Esophagus (tissue), 2 donors: ENCODE measurements around the gene RPS6KB2. TPM values are rescaled to one million over a fixed set of nuclear protein-coding genes. Genes with fewer than 3 reads are reported as not detected.

Experiments used
- H3K27ac ChIP-seq, 2 donors: one replicate each; pipeline ENCODE4 v1.5.1; 2013; ENCODE audit warnings: low read depth in 2 of 2, mild to moderate bottlenecking in 2 of 2, inconsistent platforms in 1 of 2, low read length in 1 of 2, moderate library complexity in 1 of 2
- H3K27me3 ChIP-seq, 2 donors: one replicate each; pipeline ENCODE4 v1.6.1; 2013; ENCODE audit warnings: low read length in 2 of 2, control low read depth in 1 of 2, mild to moderate bottlenecking in 1 of 2; ENCODE audit not compliant: insufficient read depth in 2 of 2, control insufficient read depth in 1 of 2
- H3K36me3 ChIP-seq, 2 donors: one replicate each; pipeline ENCODE4 v1.6.1; 2013; ENCODE audit warnings: low read length in 1 of 2; ENCODE audit not compliant: control insufficient read depth in 2 of 2, insufficient read depth in 2 of 2
- H3K4me1 ChIP-seq, 2 donors: one replicate each; pipeline ENCODE4 v1.6.1; 2013; ENCODE audit warnings: low read length in 1 of 2; ENCODE audit not compliant: control insufficient read depth in 2 of 2, insufficient read depth in 2 of 2
- H3K4me3 ChIP-seq, 2 donors: one replicate each; pipeline ENCODE4 v1.5.1; 2013; ENCODE audit warnings: low read length in 2 of 2, mild to moderate bottlenecking in 2 of 2, low read depth in 1 of 2, moderate library complexity in 1 of 2
- H3K9me3 ChIP-seq, 2 donors: one replicate each; pipeline ENCODE4 v1.6.1; 2013; ENCODE audit warnings: mild to moderate bottlenecking in 2 of 2, low read depth in 1 of 2, low read length in 1 of 2, moderate library complexity in 1 of 2; ENCODE audit not compliant: control insufficient read depth in 2 of 2, insufficient read depth in 1 of 2
- WGBS, 2 donors: extraction: QIAGEN DNeasy Blood & Tissue Kit; methylation state at CpG; one replicate each; pipeline ENCODE4 v1.1.7; 2013; 5-methylcytosine and 5-hydroxymethylcytosine counted together
- polyA plus RNA-seq, 2 donors: library from polyadenylated mRNA; stranded (reverse); fragments of 200-250 nt; gene quantifications; one replicate each; pipeline ENCODE4 v1.2.3, GENCODE V29; 2013
- donor health status: healthy with polysubstance abuse.
- donor health status: Bipolar disorder and iron deficiency.

Gene RPS6KB2
- polyA plus RNA-seq, 2 donors = 79.6 to 85.9 TPM

GRCh38 chr11:67451658-67451976 is 23.3 kb downstream of the RPS6KB2 start:
- Histone ChIP-seq H3K9me3 (no peaks in the 10 kb centered on the region), H3K36me3 (no peaks in the 10 kb centered on the region), H3K27ac (no peak overlapping the region), H3K4me1 (no peaks in the 10 kb centered on the region), H3K4me3 (no peak overlapping the region), H3K27me3 (no peaks in the 10 kb centered on the region)
- WGBS, 2 donors = 89 to 93% methylated on average over 14 of the region's 14 CpGs

DNA sequence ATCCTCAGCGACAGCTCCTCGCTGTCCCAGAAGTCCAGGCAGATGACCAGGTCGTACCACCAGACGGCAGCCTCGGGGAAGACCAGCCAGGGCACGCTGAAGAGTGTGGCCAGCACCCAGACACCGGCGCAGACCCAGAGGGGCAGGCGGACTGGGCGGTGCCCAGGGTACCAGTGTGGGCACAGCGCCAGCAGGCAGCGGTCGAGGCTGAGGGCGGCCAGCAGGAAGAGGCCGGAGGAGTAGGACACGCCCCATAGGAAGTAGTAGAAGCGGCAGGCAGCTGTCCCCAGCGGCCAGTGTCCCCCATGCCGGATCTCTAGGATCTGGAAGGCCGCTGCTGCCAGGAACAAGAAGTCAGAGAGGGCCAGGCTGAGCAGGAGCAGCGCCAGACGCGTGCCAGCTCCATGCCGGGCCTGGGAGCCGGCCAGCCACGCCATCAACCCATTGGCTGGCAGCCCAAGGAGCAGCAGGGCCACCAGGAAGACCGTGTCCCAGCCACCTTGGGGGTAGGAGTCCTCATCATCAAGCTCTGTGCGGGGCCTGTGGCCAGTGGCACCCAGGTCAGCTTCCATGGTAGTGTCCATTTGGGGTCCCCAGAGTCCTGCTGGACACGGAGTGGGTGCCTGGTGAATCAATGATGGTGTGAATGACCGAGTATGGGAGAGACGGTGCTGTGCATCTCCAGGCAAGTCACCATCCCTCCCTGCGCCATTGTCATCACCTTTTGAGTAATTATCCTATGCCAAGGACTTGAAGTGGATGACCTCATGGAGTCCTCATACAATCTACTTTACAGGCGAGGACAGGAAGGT is 24.1 kb downstream of the RPS6KB2 start, which contains the start of gene GPR152:
TSS of gene GPR152 (minus strand) at position 589 of the 812 bp plus-strand sequence. CDS start at position 584, 5 bp downstream.
- no peak within 1 kb of the TSS for H3K4me3 ChIP-seq
- H3K9me3 ChIP-seq = no peaks in the 10 kb centered on the region
- 74 to 75% methylated on average over 33 of the region's 33 CpGs for WGBS, 2 donors
- H3K27me3 ChIP-seq = no peaks in the 10 kb centered on the region
- peak within 1 kb of the TSS in 1 of 2 donors; percentile 18 for H3K27ac ChIP-seq
- no peaks in the 10 kb centered on the region for H3K36me3 ChIP-seq
- no peaks in the 10 kb centered on the region for H3K4me1 ChIP-seq

- Histone ChIP-seq H3K36me3 (no peaks in the 10 kb centered on the region), H3K27ac (no peak overlapping the region), H3K4me1 (no peaks in the 10 kb centered on the region), H3K9me3 (no peaks in the 10 kb centered on the region), H3K4me3 (no peak overlapping the region), H3K27me3 (no peaks in the 10 kb centered on the region)
- WGBS, 2 donors = 82 to 88% methylated on average over 19 to 21 of the region's 21 CpGs
Observed at GRCh38 chr11:67453816-67454732, 25.8 kb downstream of the RPS6KB2 start.

GRCh38 chr11:67455054-67455453 is 26.8 kb downstream of the RPS6KB2 start, which contains the start of gene CABP4:
TSS of gene CABP4 (plus strand) at chr11:67455354. CDS start at chr11:67455424, 70 bp downstream.
- H3K9me3 ChIP-seq = no peaks in the 10 kb centered on the region
- no peaks in the 10 kb centered on the region for H3K4me1 ChIP-seq
- 78 to 87% methylated on average over 3 of the region's 3 CpGs for WGBS, 2 donors
- H3K27me3 ChIP-seq = no peaks in the 10 kb centered on the region
- no peak within 1 kb of the TSS for H3K27ac ChIP-seq
- H3K4me3 ChIP-seq = no peak within 1 kb of the TSS
- no peaks in the 10 kb centered on the region for H3K36me3 ChIP-seq

DNA sequence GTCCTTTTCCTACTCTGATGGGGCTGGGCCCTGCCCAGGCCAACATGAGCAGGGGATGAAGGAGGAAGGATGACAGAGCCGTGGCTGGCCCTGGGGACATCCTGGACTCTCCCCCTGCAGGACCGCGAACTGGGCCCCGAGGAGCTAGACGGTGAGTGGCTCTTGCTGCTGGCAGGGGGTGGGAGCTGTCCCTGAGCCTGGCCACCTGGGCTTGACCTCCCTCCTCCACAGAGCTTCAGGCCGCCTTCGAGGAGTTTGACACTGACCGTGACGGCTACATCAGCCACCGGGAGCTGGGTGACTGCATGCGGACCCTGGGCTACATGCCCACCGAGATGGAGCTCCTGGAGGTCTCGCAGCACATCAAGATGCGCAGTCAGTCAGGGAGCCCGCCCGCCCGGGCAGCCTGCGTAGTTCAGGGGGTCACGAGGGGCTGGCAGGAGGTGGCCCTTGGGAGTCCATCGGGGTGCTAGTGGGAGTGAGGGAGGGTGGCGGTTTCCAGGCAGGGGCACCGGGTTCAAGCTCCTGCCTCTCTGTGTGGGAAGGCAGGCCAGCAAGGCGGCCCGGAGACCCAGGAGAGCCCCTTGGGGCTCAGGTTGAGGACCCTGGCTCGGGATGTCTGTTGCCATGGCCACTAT is 27.9 kb downstream of the RPS6KB2 start:
- Histone ChIP-seq H3K9me3 (no peaks in the 10 kb centered on the region), H3K27ac (no peak overlapping the region), H3K4me3 (no peak overlapping the region), H3K36me3 (no peaks in the 10 kb centered on the region), H3K27me3 (no peaks in the 10 kb centered on the region), H3K4me1 (no peaks in the 10 kb centered on the region)
- 80 to 82% methylated on average over 25 of the region's 25 CpGs for WGBS, 2 donors

GRCh38 chr11:67457453-67457852 is 29.2 kb downstream of the RPS6KB2 start:
- WGBS, 2 donors = 93 to 95% methylated on average over 12 of the region's 12 CpGs

DNA sequence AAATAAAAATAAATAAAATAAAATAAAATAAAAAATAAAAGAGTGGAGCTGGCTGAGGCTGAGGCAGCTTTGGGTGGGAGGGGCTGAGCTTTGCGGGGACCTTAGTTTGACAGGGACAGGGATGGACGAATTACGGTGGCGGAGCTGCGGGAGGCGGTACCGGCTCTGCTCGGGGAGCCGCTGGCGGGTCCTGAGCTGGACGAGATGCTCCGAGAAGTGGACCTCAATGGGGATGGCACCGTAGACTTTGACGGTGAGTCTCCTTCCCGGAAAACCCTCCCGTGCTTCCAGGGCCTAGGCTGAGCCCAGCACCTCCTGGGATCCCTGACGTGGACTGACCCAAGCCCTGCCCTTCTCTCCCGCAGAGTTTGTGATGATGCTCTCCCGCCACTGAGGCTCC is 30.0 kb downstream of the RPS6KB2 start:
- H3K4me1 ChIP-seq = no peaks in the 10 kb centered on the region
- WGBS, 2 donors = 88 to 91% methylated on average over 17 to 19 of the region's 19 CpGs
- H3K36me3 ChIP-seq = no peaks in the 10 kb centered on the region
- H3K27ac ChIP-seq = no peak overlapping the region
- H3K27me3 ChIP-seq = no peaks in the 10 kb centered on the region
- no peak overlapping the region for H3K4me3 ChIP-seq
- no peaks in the 10 kb centered on the region for H3K9me3 ChIP-seq

More at GRCh38 chr11:67457453-67457852, 29.2 kb downstream of the RPS6KB2 start:
- no peak overlapping the region for H3K27ac ChIP-seq
- H3K9me3 ChIP-seq = no peaks in the 10 kb centered on the region
- no peak overlapping the region for H3K4me3 ChIP-seq
- no peaks in the 10 kb centered on the region for H3K36me3 ChIP-seq
- H3K27me3 ChIP-seq = no peaks in the 10 kb centered on the region
- H3K4me1 ChIP-seq = no peaks in the 10 kb centered on the region

GRCh38 chr11:67463186-67463585 is 34.9 kb downstream of the RPS6KB2 start:
- 78 to 83% methylated on average over 10 of the region's 10 CpGs for WGBS, 2 donors
- H3K27ac ChIP-seq = no peak overlapping the region

DNA sequence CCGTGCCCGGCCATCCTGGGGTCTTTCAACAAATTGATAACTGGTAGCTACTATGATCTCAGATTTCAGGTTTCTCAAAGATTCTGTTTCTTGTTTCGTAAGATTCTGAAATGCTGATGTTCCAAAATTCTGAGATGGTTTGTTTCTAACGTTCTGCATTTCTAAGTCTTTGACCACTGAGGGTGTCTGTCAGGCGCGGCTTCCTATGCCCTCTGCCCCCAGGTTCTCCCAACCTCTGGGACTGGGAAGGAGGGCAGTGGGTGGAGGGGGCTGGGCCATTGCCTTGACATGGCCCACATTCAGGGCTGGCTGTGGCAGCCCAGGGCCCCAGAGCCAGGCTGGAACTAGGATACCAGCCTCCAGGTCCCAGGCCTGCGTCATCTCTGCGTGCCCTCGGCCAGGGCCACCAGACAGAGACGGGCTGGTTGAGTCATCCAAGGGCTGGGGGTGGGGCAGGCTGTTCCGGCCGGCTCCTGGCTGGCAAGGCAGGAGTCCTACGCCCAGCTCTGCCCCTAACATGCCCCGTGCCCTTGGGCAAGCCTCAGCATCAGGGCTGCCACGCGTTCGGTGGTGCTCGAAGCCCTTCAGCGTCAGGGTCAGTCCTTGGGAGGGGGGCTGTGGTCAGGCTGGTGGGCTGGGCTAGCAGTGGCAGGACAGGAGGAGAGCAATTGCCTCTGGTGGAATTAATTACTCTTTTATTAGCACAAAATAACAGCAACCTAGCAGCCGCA is 35.6 kb downstream of the RPS6KB2 start:
- 44 to 68% methylated on average over 20 of the region's 20 CpGs for WGBS, 2 donors

More at GRCh38 chr11:67463186-67463585, 34.9 kb downstream of the RPS6KB2 start:
- Histone ChIP-seq H3K4me1 (peaks cover 6 to 25% of the 10 kb centered on the region in 2 donors), H3K27me3 (no peaks in the 10 kb centered on the region), H3K36me3 (peaks cover 0 to 6% of the 10 kb centered on the region in 2 donors), H3K9me3 (no peaks in the 10 kb centered on the region), H3K4me3 (no peak overlapping the region)

More for the DNA sequence above, 35.6 kb downstream of the RPS6KB2 start:
- peak overlapping the region; percentile 92 to 96 for H3K27ac ChIP-seq
- H3K27me3 ChIP-seq = no peaks in the 10 kb centered on the region
- H3K4me1 ChIP-seq = peaks cover 6 to 25% of the 10 kb centered on the region in 2 donors
- no peaks in the 10 kb centered on the region for H3K9me3 ChIP-seq
- H3K36me3 ChIP-seq = peaks cover 0 to 6% of the 10 kb centered on the region in 2 donors
- H3K4me3 ChIP-seq = peak overlapping the region in 1 of 2 donors; percentile 36
